ENCODE data around the gene TULP3.

Gene TULP3

GRCh38 chr12:2977776-2978175 lies 87.1 kb downstream of the TULP3 start:
- no peak for DNase-seq

GRCh38 chr12:2979806-2980205 lies 89.1 kb downstream of the TULP3 start:
- DNase-seq: no peak

GRCh38 chr12:2980630-2981029 lies 89.9 kb downstream of the TULP3 start:
- DNase-seq: no peak

- no peak for DNase-seq
These were observed 91.7 kb downstream of the TULP3 start for GRCh38 chr12:2982361-2982760.

DNA sequence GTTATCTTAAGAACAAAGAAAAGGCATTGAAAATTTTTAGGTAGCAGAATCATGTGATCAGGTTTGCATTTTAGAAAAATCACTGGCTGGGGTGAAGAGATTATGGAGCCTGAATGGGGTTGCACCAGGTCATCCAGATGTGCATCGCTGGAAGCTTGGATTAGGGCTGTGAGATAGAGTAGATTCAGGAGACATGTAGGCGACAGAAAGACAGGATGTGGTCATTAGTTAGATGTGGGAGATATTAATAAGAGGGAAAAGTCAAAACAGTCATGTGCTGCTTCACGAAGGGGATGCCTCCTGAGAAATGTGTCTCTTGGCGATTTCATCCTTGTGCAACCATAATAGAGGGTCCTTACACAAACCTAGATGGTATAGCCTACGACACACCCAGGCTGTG lies 93.6 kb downstream of the TULP3 start:
- DNase-seq: no peak

DNA sequence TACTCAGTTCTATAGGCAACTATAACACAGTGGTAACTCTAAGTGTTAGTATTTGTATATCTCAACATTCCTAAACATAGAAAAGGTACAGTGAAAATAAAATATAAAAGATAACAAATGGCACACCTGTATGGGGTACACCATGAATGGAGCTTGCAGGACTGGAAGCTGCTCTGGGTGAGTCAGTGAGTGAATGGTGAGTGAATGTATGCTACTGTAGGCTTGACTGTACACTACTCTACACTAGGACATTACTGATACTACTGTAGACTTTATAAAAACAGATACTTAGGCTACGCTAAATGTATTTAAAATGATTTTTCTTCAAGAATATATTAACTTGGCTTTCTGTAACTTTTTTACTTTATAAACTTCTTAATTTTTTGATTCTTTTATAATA lies 94.0 kb downstream of the TULP3 start:
- DNase-seq: no peak

- DNase-seq: no peak
These were observed 96.2 kb downstream of the TULP3 start for GRCh38 chr12:2986876-2987275.

GRCh38 chr12:2988494-2988893 lies 97.8 kb downstream of the TULP3 start:
- no peak for DNase-seq

Measured in GOT3 (cell line).